Spleen (tissue), 7 donors: ENCODE data around the gene KRTAP1-5.

Experiments used
- CTCF ChIP-seq, 11 experiments: fragments of 200-600 bp in 7 of 11; fragments of 450-650 bp in 4 of 11; sonication (generic) in 4 of 11; IDR thresholded peaks in 8 of 11; conservative IDR thresholded peaks in 3 of 11; 1 replicate in 7 of 11; 2 replicates in 4 of 11; pipeline versions ENCODE4 v1.4.0 to v1.8.0; 2016 to 2021; ENCODE audit warnings: antibody characterized with exemption in 11 of 11, inconsistent platforms in 4 of 11, mild to moderate bottlenecking in 1 of 11
- POLR2A ChIP-seq, 3 donors: fragments of 450-650 bp; IDR thresholded peaks; one replicate each; pipeline ENCODE4 v1.5.1; 2017; ENCODE audit warnings: antibody characterized with exemption in 3 of 3, mild to moderate bottlenecking in 1 of 3
- POLR2AphosphoS5 ChIP-seq, 3 donors: sonication (generic); formaldehyde crosslinking; IDR thresholded peaks; one replicate each; pipeline ENCODE4 v1.5.1; 2017; ENCODE audit warnings: antibody characterized with exemption in 3 of 3
- donor health status: DM: no; HTN: no; CAD: no; lungs with moderate emphysema.
- donor health status: DM: no; HTN: no; CAD: no.
- donor health status: DM: no; HTN: no; CAD: no.

- TF ChIP-seq POLR2A (IDR thresholded peaks at IDR 0.05) (no peak), CTCF (IDR thresholded peaks at IDR 0.05 in 8 of 11, conservative IDR thresholded peaks at IDR 0.05 in 3 of 11) (no peak), POLR2AphosphoS5 (IDR thresholded peaks at IDR 0.05) (no peak)
Observed at GRCh38 chr17:41002814-41003213, 24.2 kb downstream of the KRTAP1-5 start.
